ENCODE results near the gene ABHD10. TPM values are rescaled to one million over a fixed set of nuclear protein-coding genes. Genes with fewer than 3 reads are reported as not detected.

ABHD10 gene
- total RNA-seq, 1 donor from 2014 or later: 22.6 TPM

- TF ChIP-seq CTCF (IDR thresholded peaks at IDR 0.05; ENCODE audit: insufficient read depth, low read length, severe bottlenecking): no peak
- peak; percentile 80 for DNase-seq (ENCODE audit: low read depth)
- no peak for FAIRE-seq
- Histone ChIP-seq H3K36me3 (ENCODE audit: control insufficient read depth, insufficient read depth, low read length) (no peaks in the 10 kb centered on the region), H3K4me3 (ENCODE audit: low read depth, low read length) (no peak overlapping the region), H3K27me3 (ENCODE audit: control insufficient read depth, insufficient read depth, low read length) (no peaks in the 10 kb centered on the region)
Measured at GRCh38 chr3:112005091-112005672, 26.4 kb downstream of the ABHD10 start.

- TF ChIP-seq CTCF (IDR thresholded peaks at IDR 0.05; ENCODE audit: insufficient read depth, low read length, severe bottlenecking): no peak
- no peaks in the 10 kb centered on the region for H3K36me3 ChIP-seq (ENCODE audit: control insufficient read depth, insufficient read depth, low read length)
- H3K27me3 ChIP-seq (ENCODE audit: control insufficient read depth, insufficient read depth, low read length): no peaks in the 10 kb centered on the region
- no peak overlapping the region for H3K4me3 ChIP-seq (ENCODE audit: low read depth, low read length)
- peak; percentile 45 for DNase-seq (ENCODE audit: low read depth)
- FAIRE-seq: no peak
Measured at GRCh38 chr3:112007633-112008032, 28.8 kb downstream of the ABHD10 start.

- Histone ChIP-seq H3K36me3 (ENCODE audit: control insufficient read depth, insufficient read depth, low read length) (no peaks in the 10 kb centered on the region), H3K27me3 (ENCODE audit: control insufficient read depth, insufficient read depth, low read length) (no peaks in the 10 kb centered on the region), H3K4me3 (ENCODE audit: low read depth, low read length) (no peak overlapping the region)
- DNase-seq (ENCODE audit: low read depth) (no peak), FAIRE-seq (no peak)
- no peak for TF ChIP-seq CTCF (IDR thresholded peaks at IDR 0.05; ENCODE audit: insufficient read depth, low read length, severe bottlenecking)
Measured at GRCh38 chr3:112009670-112010069, 30.8 kb downstream of the ABHD10 start.

- FAIRE-seq (no peak), DNase-seq (ENCODE audit: low read depth) (no peak)
- H3K36me3 ChIP-seq (ENCODE audit: control insufficient read depth, insufficient read depth, low read length): no peaks in the 10 kb centered on the region
- H3K27me3 ChIP-seq (ENCODE audit: control insufficient read depth, insufficient read depth, low read length): no peaks in the 10 kb centered on the region
- TF ChIP-seq CTCF (IDR thresholded peaks at IDR 0.05; ENCODE audit: insufficient read depth, low read length, severe bottlenecking): no peak
- H3K4me3 ChIP-seq (ENCODE audit: low read depth, low read length): no peak overlapping the region
Measured at GRCh38 chr3:112010636-112011035, 31.8 kb downstream of the ABHD10 start.

GRCh38 chr3:112011376-112011940 is 32.6 kb downstream of the ABHD10 start:
- Histone ChIP-seq H3K36me3 (ENCODE audit: control insufficient read depth, insufficient read depth, low read length) (no peaks in the 10 kb centered on the region), H3K27me3 (ENCODE audit: control insufficient read depth, insufficient read depth, low read length) (no peaks in the 10 kb centered on the region), H3K4me3 (ENCODE audit: low read depth, low read length) (no peak overlapping the region)
- FAIRE-seq: no peak
- TF ChIP-seq CTCF (IDR thresholded peaks at IDR 0.05; ENCODE audit: insufficient read depth, low read length, severe bottlenecking): no peak
- DNase-seq (ENCODE audit: low read depth): no peak

All from bronchial epithelial cell (primary cell).